GM18505 (cell line): ENCODE results near the gene VAPA.

Experiments used
- ATAC-seq: cut with Tn5 transposase; IDR thresholded peaks from one replicate; pipeline ENCODE4 v1.9.1; 2021; ENCODE audit not compliant: unreplicated experiment
- POLR2A ChIP-seq: IDR thresholded peaks from 4 replicates; pipeline ENCODE4 v1.6.1; 2011; ENCODE audit warnings: borderline replicate concordance; ENCODE audit not compliant: insufficient read depth, insufficient read length; ENCODE audit errors: extremely low read depth

The VAPA gene, protein sequence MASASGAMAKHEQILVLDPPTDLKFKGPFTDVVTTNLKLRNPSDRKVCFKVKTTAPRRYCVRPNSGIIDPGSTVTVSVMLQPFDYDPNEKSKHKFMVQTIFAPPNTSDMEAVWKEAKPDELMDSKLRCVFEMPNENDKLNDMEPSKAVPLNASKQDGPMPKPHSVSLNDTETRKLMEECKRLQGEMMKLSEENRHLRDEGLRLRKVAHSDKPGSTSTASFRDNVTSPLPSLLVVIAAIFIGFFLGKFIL

DNA sequence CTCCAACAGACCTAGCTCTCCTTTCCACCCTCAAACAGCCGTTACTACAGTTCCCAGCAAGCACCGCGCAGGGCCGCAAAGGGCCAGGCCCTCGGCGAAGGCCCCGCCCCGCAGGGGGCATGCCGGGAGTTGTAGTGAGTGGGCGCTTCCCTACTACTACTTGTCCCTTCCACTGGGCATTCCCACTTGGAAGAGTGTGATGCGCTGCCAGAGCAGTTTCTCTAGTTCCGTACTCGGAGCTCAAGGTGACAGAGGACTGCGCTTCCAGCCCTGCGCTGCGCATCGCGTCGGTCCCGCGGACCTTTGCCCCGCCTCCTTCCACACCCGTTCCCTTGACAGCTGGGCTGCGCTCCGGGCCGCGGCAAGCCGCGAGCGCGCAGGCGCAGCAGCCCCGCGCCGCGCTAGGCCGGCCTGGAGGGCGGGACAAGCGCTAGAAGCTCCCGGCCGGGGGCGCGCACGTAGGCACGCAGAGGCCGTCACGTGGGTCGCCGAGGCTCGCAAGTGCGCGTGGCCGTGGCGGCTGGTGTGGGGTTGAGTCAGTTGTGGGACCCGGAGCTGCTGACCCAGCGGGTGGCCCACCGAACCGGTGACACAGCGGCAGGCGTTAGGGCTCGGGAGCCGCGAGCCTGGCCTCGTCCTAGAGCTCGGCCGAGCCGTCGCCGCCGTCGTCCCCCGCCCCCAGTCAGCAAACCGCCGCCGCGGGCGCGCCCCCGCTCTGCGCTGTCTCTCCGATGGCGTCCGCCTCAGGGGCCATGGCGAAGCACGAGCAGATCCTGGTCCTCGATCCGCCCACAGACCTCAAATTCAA lies at the start of gene VAPA:
TSS of gene VAPA (plus strand) at position 491 of the 808 bp plus-strand sequence. CDS start at position 732, 241 bp downstream.
- peak; percentile 83 for TF ChIP-seq POLR2A

DNA sequence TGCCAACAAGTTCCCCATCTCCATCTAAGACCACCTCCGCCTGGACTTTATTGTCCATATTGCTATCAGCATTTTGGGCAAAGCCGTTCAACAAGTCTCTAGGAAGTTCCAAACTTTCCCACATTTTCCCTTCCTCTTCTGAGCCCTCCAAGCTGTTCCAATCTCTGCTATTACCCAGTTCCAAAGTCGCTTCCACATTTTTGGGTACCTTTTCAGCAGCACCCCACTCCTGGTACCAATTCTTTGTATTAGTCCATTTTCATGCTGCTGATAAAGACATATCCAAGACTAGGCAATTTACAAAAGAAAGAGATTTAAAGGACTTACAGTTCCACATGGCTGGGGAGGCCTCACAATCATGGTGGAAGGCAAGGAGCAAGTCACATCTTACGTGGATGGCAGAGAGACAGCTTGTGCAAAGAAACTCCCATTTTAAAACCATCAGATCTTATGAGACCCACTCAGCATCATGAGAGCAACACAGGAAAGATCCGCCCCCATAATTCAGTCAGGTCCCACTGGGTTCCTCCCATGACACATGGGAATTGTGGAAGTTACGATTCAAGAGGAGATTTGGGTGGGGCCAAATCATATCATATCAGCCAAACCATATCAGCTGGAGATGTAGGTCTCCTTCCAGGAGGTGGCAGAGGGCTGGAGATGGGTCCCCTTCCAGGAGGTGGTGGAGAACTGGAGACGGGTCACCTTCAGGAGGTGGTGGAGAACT lies 47.9 kb upstream of the VAPA start:
- TF ChIP-seq POLR2A: no peak
- ATAC-seq: no peak

More for the DNA sequence above, at the start of gene VAPA:
- peak; percentile 81 for ATAC-seq

DNA sequence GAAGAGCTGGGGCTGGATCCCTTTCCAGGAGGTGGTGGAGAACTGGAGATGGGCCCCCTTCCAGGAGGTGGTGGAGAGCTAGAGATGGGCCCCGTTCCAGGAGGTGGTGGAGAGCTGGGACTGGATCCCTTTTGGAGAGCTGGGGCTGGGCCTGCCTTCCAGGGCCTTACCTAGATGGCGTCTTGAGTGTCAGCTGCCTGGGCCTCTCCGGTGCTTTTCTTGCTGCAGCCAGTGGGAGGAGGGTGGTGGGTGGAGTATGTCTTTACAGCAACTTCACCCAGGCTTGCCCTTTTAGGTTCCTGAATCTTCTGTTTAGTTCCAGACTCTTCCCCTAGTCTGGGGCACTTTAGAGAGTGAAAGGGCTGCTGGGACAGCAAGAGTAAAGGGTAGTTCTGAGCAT lies 47.2 kb upstream of the VAPA start:
- ATAC-seq: no peak

DNA sequence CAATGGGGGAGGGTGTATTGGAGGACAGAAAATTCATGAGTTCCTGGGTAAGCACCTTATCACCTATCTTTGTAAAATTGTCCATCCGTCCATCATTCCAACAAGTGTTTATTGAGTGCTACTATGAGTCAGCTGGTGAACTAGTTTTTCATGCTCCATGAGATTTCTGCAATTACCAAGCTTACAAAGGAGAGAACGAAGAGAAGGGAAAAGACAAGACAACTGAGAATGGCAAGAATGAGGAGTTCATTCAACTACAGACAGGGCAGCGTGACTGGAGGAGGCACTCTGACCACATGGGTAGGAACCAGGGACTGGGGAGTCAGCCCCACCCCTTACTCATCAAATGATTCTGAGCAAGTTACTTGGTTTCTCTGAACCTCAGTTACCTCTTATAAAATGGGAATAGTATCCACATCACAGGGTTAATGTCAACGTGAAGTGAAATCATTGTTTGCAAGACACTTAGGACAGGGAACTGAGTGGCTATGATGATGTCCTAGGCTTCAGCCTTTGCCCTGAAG lies 46.7 kb upstream of the VAPA start:
- no peak for ATAC-seq
- TF ChIP-seq POLR2A: no peak

More for the DNA sequence above, 47.2 kb upstream of the VAPA start:
- no peak for TF ChIP-seq POLR2A

DNA sequence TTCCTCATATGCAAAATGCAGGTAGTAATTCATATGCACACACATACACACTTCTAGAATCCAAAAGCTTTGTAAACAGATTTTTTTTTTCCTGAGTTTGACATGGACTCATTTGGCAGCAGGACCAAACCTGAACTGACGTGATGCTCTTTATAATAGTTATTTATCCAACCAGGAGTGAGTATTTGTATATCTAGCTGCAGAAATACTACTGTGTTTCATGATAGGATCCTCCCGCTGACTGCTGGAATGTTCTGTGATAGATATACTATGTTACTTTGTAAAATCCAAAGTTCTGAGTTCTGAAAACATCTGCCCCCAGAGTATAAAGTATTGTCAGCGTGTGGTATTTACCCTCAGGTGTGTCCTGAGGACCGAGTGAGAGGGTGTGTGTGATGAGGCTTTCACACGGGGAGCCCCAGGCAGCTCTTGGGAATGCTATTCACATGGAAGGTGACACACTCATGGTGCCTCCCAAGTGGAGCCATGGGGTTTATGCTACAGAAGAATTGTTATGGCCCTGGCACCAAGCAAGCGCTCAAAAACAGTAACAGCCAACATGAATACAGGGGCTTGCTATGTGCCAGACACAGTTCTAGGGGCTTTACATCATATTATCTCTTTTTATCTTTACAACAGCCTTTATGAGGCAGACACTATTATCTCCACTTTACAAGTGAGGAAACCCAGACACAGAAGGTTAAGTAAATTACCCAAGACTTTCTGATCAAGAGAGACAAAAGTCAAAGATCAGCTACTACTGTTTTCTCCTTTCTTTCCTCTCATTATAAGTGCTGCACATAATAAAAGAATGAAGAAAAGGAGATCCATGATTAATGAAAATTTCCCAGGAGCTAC lies 44.7 kb upstream of the VAPA start:
- no peak for TF ChIP-seq POLR2A
- no peak for ATAC-seq

DNA sequence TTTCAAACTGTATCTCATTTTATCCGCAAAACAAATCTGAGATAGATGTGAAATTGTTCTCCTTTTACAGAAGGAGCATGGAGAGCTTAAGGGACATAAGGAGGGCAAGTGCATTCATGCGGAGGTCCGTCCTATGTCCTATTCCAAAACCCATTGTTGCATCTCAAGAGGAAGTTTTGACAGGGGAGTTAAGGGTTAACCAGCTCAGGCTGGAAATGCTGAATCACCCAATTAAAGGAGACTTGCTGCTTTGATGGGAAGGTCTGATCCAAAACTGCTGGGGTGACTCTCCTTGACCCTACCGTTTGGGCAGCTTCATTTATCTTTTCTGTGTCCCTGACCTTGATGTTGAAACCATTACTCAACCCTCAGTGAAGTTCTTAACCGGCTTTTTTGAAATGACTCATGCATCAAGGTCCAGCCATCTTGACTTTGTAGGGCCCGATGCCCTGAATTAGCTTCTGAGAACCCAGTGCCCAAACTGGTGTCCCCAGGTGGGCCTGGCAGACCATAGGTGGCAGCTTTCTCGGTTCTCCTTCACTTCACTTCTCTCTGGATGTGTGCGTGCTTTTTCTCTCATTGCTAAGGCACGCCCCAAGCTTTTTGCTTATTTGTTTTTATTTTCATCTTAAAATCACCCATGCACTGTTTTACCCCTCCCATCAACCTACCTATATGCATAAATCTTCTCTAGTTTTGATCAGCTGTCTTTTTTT lies 43.9 kb upstream of the VAPA start:
- no peak for TF ChIP-seq POLR2A
- peak; percentile 58 for ATAC-seq

DNA sequence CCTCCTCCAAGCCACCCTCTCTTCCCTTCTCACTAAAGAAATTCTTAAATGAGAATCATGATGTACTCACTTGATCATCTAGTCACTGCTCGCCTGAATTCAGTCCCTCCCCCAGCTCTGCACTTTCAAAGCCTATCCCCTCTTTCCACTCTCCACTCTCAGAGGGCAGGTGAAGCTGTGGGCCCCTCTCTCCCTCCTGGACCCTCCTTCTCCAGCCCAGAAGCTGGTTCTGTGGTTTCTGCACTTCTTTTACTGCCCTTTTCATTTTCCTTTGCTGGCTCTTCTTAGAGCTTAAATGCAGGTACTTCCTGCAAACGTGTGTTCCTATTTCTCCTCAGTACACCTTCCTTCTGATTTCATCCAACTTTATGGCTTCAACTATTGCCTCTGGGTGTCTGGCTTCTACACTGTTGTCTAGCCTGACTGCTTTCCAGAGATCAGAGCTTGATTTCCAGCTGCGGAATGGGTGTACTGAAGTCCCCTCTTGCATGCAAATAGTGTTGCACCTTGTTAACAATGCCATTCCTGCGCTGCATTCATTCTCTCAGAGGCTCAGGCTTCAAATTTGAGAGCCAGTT lies 43.3 kb upstream of the VAPA start:
- ATAC-seq: no peak
- TF ChIP-seq POLR2A: no peak

DNA sequence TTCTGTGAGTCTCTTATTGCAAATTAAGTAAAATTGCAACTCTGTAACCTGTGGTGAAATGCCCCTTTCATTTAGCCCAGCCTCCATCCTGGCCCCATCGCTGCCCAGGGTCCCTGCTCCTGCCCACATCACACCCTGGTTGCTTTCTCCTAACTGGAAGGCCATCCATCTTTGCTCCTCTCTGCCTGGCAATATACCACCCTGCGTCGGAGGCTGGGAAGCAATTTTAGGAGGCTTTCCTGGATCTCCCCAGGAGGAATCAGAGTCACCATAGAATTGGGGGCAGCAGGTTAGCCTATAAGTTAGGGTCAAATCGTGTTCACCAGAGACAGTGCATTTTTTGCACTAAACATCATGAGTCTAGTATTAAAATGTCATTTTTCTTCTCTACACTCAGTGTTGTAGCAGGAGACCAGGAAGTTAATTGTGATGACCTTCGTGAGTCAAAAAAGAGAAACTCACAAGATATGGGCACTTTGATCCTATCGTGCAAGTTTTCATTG lies 42.5 kb upstream of the VAPA start:
- ATAC-seq: no peak
- TF ChIP-seq POLR2A: no peak

DNA sequence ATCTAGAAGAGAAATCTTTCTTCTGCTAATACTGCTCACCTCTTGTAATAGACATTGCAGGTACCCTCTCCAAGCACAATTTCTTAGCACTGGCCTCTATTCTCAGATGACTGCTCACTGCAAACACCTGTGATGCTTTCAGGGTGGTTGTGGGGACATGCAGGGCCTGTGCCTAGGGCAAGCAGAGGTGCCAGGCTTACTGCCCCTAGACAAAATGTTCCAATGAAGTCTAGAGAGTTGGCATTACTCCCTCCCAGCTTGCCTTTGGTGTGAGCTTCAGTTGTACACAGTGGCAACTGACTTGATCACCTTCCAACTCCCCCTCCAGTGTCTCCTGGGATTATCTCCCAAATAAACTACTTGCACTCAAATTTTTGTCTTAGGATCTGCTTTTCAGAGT lies 41.0 kb upstream of the VAPA start:
- ATAC-seq: no peak
- TF ChIP-seq POLR2A: no peak

DNA sequence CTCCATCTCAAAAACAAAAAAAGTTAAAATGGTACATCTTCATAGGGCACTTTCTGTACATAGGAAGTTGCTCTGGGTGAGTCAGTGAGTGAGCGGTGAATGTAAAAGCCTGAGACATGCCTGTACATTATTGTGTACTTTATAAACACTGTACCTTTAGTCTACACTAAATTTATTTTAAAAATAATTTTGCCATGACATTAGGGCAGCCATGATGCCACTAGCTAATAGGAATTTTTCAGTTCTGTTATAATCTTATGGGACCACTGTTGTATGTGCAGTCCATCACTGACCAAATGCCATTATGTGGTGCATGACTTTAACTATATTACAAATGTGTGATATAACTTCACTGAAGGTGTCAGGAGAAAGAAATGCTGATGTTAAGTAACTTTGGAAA lies 39.1 kb upstream of the VAPA start:
- no peak for TF ChIP-seq POLR2A
- ATAC-seq: no peak

DNA sequence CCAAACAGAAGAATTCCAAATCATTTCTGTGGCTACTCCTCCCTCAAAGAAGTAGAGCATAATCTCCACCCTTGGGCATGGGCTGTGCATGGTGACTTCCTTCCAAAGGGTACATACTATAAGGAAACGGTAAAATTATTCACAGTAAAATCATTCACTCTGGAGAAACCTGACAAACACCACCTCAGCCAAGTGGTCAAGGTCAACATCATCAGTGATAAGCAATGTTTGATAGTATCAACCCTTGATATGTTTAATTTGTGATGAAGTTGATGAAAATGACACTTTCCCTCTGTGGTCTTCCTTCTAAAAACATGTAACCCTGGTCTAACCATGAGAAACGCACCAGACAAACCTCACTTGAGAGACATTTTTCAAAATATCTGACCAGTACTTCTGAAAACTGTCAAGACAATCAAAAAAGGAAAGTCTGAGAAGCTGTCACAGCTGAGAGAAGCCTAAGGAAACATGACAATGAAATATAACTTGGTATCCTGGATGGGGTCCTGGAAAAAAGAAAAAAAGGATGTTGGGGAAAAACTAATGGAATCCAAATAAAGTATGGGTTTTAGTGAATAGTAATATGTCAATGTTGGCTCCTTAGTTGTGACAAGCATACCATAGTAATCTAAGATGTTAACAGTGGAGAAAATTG lies 37.5 kb upstream of the VAPA start:
- no peak for TF ChIP-seq POLR2A
- no peak for ATAC-seq
